Hematopoietic multipotent progenitor cell treated with erythropoietin and hydrocortisone succinate and interleukin-3 and kit ligand, for 15 days (in vitro differentiated cells): Measurements from ENCODE around the gene GNPTAB.
"Not testable (repeated sequence)": the region's sequence is repeated elsewhere in the genome, so short reads cannot be mapped to it uniquely, and the experiment has no call there.

ENCODE experiments used
- DNase-seq: peaks from one replicate; pipeline ENCODE4 v3.0.0-alpha.2; 2015; ENCODE audit warnings: low spot score

GNPTAB gene

DNA sequence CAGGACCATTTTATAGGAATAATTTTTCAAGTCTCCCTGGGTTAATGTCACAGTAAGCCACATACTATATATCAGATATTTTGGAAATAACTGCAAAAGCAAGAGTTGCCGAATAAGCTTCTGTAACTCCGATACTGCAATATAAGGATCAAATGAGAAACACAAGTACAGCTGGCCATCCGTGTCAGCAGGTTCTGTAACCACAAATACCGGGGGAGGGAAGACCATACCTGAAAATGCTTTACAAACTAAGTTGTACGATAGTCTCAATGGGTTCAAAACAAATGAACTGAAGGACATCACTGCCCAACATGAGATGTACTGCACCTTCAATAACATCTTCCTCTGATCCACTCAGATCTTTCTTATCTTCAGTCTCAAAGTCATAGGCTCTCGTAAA, 93.3 kb downstream of the GNPTAB start:
- no peak for DNase-seq

DNA sequence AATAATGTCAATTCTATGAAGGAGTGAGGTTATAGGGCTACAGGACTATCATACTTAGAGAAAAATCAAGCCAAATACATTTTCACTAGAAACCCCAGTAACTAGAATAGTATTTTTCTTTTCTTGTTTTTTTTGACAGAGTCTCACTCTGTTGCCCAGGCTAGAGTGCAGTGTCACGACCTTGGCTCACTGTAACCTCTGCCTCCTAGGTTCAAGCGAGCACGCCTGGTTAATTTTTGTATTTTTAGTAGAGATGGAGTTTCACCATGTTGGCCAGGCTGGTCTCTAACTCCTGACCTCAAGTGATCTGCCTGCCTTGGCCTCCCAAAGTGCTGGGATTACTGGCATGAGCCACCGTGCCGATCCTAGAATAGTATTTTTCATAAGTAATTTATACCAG, 96.3 kb downstream of the GNPTAB start:
- DNase-seq: not testable (repeated sequence)

- no peak for DNase-seq
These were observed 97.6 kb downstream of the GNPTAB start for GRCh38 chr12:101733166-101733565.

DNA sequence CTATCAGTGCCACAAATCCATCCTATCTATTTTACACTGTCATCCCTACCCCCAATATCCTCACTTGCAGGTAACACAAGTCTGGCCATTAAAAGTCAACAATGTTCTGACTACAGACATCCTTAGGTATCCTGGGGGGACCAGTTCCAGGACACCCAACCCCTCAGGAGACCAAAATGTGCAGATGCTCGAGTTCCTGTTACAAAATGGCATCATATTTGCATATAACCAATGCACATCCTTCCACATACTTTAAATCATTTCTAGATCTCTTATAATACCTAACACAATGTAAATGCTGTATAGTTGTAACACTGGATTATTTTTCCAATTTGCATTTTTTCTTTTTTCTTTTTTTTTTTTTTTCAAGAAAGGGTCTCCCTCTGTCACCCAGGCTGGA, 98.4 kb downstream of the GNPTAB start:
- DNase-seq: no peak

DNA sequence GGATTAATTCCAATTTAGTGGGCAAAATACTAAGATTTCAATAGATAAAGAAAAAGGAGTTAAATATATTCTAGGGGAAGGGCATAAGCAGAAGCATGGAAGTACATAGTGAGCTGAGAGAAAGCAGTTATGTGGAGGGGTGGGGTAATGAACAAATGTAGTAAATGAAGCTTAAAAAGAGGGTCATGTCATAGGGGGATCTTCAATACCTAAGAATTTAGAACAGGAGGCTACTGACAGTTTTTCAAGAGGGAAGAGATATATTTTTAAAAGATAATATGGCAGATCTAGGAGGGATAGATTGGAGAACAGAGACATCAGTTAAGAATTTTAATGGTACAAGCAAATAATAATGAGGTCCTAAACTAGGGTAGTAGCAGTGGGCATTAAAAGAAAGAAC, 100.9 kb downstream of the GNPTAB start:
- DNase-seq: no peak

DNA sequence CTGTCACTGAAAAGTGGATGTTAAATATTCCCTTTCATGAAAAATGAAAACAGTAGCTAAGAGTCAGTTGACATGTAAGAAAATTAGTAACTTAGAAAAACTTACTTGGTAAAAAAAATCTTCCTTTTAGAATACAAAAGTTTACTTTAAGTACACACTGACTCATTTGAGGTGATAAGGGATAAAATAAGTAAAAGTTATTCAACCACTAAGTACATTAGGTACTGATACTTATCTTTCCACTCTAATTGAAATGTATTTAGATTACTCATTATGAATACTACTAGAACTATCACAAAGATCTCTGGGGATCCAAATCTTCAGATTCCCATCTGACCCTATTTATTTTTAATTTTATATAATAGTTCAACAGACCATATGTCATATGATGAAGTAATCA, 103.7 kb downstream of the GNPTAB start:
- no peak for DNase-seq

- DNase-seq: no peak
These were observed 108.4 kb downstream of the GNPTAB start for GRCh38 chr12:101722392-101722791.

GRCh38 chr12:101720118-101720517, 110.6 kb downstream of the GNPTAB start:
- DNase-seq: no peak

DNA sequence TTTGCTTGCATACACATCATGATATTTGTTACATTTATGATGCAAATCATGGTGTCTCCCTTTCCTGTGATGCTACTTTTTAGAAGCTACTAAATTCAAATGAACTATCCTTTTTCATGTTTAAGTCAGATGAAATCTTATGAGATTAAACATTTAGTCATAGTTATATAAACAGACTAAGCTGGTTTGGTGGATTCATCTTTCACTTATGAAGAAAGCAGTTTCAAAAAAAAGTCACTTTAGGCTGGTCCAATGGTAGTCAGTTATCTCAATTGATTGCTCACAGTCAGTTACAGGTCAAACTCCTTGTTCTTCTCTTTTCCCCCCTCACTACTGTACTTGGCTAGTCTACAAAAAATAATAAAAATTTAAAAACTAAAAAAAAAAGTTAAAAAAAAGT, 111.2 kb downstream of the GNPTAB start:
- no peak for DNase-seq

- DNase-seq: no peak
These were observed 115.8 kb downstream of the GNPTAB start for GRCh38 chr12:101714877-101715444.

GRCh38 chr12:101713930-101714329, 116.8 kb downstream of the GNPTAB start:
- DNase-seq: no peak

DNA sequence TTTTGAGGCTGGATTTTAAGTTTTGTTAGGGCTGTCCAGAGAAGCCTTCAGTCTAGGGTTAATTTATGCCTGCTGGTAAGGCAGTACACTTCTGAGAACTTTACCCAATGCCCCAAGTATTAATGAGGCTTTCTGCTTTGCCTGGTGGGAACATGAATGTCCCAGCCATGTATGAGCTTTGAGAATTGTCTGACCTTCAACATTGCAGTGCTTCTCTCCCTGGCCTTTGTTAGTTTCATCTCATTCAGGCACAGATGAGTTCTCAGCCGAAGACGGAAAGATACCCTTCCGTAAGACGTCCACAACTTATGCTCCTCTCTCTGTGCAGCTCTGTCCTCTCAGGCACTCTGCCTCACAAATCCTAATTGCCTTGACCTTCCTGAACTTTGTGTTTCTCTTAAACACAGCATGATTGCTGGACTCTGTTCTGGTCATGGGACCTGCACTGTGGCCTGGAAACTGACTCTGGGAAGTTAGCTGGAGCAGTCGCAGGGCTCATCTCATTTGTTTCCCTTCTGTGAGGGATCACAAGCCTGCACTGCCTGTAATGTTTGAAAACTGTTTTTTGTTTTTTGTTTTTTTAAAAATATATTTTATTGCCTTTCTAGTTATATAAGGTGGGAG, 117.6 kb downstream of the GNPTAB start:
- no peak for DNase-seq

GRCh38 chr12:101710288-101710687, 120.5 kb downstream of the GNPTAB start:
- no peak for DNase-seq

DNA sequence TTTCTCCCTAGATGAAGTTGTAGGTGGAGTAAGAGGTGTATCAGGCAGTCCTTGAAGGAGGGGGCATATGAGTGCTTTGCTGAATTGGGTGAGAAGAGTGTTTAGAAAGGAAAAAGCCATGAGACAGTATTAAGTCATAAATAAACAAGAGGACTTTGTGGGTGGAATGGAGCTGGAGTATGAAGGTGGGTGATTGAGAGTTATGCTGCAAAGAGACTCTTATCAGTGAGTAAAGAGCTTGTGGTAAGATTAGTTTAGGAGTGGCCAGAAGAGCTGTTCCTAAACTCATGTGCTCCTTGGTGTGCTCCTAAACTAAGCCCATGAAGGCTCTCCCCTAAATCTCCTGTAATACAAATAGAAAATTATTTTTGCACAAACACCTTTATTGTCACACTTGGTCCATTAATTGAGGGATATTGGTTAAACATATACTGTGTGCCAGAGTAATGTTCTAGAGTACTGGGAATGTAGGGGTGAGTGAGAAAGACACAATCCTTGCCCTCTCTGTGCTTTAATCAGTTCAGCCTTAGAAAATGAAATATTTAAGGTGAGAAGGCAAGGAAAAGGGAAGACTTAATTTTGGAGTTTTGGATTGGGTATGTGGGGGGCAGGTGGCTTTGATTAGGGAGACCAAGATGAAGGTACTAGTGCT, 123.5 kb downstream of the GNPTAB start:
- DNase-seq: no peak

DNA sequence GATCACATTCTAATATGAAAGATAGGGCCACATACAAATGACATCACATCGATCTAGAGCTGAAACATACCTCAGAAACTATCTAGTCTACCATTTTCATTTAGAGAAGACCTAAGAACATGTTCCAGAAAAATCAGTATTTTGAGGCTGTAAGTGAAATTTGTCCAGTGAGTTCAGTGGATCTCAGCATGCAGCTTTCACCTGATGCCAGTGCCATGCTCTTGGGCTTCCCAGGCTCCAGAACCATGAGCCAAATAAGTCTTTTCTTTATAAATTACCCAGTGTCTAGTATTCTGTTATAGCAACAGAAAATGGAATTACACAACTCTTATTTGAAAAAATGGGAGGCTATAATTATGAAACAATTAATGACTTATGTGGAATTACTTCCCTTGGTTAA, 124.4 kb downstream of the GNPTAB start:
- no peak for DNase-seq

DNA sequence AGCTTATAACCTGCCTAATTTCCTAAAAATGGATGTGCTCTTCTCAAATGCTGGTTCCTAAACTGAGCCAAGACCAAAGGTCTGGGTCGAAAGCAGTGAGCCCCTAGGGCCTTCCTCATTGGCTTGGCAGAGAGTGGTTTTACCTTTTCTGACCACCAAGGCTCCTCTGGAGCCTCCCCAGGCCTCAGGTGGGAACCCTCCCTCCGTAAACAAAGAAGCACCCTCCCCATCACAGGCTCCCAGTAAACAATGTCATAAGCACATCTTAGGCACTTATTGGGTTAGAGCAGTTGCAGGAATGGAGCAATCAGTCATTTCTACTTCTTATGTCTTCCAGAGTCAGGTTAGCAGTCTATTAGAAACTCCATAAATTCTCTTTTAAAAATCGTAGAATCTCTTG, 127.3 kb downstream of the GNPTAB start:
- no peak for DNase-seq

GRCh38 chr12:101700299-101700820, 130.4 kb downstream of the GNPTAB start:
- DNase-seq: no peak

- peak; percentile 47 for DNase-seq
These were observed 131.9 kb downstream of the GNPTAB start for GRCh38 chr12:101698800-101699347.

DNA sequence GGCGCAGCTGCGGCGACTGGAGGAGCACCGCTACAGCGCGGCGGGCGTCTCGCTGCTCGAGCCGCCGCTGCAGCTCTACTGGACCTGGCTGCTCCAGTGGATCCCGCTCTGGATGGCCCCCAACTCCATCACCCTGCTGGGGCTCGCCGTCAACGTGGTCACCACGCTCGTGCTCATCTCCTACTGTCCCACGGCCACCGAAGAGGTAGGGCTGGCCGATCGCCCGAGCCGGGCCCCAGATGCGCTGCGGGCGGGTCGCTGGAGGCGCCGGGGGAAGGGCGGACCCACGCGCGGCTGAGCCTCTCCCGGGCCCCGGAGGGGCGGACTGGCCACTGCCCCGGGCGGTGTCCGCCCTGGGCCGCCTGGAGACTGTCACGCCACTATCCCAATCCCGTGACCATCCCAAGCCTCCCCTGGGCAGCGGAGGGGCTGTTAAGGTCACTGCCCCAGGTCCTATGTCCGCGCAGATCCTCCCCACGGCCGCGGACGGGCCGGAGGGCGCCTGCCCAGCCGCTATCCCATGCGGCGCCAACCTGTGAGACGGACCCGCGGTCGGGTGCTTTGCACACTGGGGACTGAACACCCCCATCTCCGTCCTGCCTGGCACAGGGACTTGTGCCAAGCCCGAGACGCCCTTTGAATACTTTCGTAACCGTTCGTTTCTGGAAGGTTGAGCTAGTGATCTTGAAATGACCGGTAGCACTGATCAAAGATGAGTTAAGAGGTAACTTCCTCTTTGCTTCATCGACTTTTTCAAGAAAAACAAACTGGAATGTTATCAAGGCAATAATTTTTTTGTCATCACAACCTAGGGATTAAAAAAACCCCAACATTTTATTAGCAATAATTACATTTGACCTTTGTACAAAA, 132.6 kb downstream of the GNPTAB start:
- peak; percentile 56 for DNase-seq

DNA sequence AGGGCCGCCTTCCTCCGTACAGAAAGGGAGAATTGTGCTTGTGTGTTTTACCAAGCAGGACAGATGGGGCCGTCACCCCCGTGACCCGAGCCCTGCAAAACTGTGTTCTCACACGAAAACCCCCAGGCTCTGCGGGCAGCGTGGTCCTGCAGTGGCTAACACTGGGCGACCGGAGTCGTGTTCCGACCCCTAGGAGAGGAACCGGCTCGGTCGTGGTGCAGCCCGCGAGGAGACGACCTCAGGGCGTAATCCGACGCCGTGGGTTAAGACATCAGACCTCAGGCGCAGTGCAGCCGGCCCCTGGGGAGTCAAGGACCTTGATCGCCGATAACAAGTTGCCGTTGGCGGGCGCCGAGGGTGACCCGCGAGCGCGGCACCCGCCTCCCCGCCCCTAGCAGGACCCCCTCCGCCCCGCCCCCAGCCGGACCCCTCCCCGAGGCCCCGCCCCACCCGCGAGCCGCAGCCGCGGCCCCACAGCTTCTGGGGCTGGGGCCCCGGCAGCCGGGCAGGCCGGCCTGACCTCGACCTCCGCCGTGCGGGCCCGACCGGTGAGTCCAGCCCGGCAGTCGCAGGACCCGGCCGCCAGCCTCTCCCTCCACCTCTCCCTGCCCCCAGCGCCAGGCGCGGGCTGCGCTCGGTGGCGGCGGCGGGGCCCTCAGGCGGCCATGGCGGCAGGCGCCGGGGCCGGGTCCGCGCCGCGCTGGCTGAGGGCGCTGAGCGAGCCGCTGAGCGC, 133.4 kb downstream of the GNPTAB start, which contains the start of gene CHPT1:
Gene CHPT1, plus strand, starts transcription at position 444 of the 733 bp plus-strand sequence. Its CDS starts 222 bp downstream, at position 666.
- DNase-seq: peak; percentile 72
